ENCODE results near the gene RWDD1.

The RWDD1 gene

GRCh38 chr6:116631379-116631990 is 60.2 kb downstream of the RWDD1 start:
- no peak overlapping the region for H3K9ac ChIP-seq (ENCODE audit: insufficient read length, low read depth)
- peaks cover 25% of the 10 kb centered on the region for H3K36me3 ChIP-seq (ENCODE audit: insufficient read depth, insufficient read length, low read length)
- H3K4me3 ChIP-seq (ENCODE audit: insufficient read length, low read depth) = no peak overlapping the region
- no peaks in the 10 kb centered on the region for H3K9me3 ChIP-seq (ENCODE audit: insufficient read depth, low read length)
- DNase-seq (ENCODE audit: low read depth, low spot score) = no peak
- H3K27me3 ChIP-seq (ENCODE audit: insufficient read depth, insufficient read length) = no peaks in the 10 kb centered on the region
- no peaks in the 10 kb centered on the region for H3K4me1 ChIP-seq (ENCODE audit: insufficient read depth, insufficient read length)
- TF ChIP-seq ZNF274 (IDR thresholded peaks at IDR 0.05; ENCODE audit: low read depth, low read length) (no peak), SUZ12 (IDR thresholded peaks at IDR 0.05; ENCODE audit: extremely low read depth, insufficient read depth, insufficient read length) (no peak), YY1 (IDR thresholded peaks at IDR 0.05; ENCODE audit: insufficient read depth, insufficient read length) (no peak)

DNA sequence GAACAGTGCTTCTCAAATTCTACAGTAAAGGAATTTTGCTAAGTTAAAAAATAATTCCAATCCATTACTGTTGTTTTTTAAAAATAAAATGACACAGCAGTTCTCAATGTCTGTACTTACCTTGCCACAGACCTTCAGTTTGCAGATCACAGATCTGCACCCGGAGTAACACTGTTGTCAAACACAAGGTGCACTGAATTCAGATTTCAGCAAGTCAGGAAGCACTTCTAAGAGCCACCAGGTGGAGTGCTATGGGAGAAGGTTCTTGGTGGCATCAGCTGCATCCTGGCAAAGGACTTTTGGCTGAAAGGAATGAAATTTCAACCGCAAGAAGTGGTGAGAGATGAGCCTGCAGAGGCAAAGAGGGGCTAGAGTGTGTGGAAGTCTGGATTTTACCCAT is 62.4 kb downstream of the RWDD1 start:
- peaks cover 25% of the 10 kb centered on the region for H3K36me3 ChIP-seq (ENCODE audit: insufficient read depth, insufficient read length, low read length)
- TF ChIP-seq YY1 (IDR thresholded peaks at IDR 0.05; ENCODE audit: insufficient read depth, insufficient read length) (no peak), ZNF274 (IDR thresholded peaks at IDR 0.05; ENCODE audit: low read depth, low read length) (no peak), SUZ12 (IDR thresholded peaks at IDR 0.05; ENCODE audit: extremely low read depth, insufficient read depth, insufficient read length) (no peak)
- DNase-seq (ENCODE audit: low read depth, low spot score) = no peak
- H3K27me3 ChIP-seq (ENCODE audit: insufficient read depth, insufficient read length) = no peaks in the 10 kb centered on the region
- H3K4me3 ChIP-seq (ENCODE audit: insufficient read length, low read depth) = no peak overlapping the region
- H3K9ac ChIP-seq (ENCODE audit: insufficient read length, low read depth) = no peak overlapping the region
- H3K4me1 ChIP-seq (ENCODE audit: insufficient read depth, insufficient read length) = no peaks in the 10 kb centered on the region
- H3K9me3 ChIP-seq (ENCODE audit: insufficient read depth, low read length) = no peaks in the 10 kb centered on the region

Data from NT2/D1 (cell line).